G401.6 (cell line): Measurements from ENCODE around the gene KCNIP4.

ENCODE experiments used
- FAIRE-seq: peaks from 2 replicates; lab custom pipeline; 2012; peaks lifted over from hg19 to GRCh38; lab: Jason Lieb, UNC

Gene KCNIP4

DNA sequence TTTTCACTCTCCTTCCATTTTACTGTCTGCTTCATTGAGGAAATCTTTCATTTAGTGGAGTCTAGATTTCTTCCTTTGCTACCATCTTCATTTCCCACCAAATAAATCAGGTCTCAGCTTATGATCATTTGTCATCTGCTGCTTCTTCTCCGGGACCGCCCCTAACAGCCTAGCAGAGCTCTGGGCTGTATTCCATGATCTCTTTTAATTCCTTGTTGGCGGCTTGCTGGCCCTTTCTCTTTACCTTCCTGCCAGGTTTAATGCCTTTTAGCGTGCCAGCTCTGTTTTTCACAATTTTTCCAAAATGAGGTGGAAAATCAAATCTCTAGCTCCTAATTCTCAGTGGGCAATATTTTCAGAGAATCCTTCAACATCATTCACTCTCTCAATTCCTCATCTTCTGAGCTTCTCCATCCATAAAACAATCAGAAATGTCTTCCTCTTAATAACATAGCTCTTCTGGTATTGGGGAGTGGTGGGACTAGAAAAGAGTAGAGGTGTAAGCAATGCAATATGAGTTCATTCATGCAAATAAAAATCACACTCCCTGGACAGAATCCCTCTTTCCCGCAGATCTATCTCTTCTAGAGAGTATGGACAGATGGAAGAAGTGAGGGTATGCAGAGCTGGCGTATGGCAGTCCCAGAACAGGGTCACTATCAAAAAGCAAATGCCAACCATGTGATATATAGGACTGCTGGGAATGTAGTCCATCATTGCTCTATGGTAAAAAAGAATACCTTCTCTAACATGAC, 491.3 kb downstream of the KCNIP4 start:
- no peak for FAIRE-seq

DNA sequence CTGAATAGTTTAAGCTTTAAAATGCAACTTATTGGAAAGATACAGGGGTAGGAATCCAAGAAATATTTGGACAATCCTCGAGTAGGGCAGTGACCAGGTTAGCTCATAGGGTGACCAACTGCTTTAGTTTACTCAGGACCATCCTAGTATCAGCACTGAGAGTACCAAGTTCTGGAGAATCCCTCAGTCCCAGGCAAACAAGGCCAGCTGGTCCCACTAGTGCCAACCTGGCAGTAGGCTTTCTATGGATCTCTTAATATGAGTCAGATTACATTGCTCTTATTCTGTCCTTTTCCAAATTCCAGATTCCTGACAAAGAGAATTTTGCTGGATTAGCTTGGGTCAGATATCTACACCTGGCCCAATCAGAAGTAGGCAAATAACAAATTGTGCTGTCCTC, 493.7 kb downstream of the KCNIP4 start:
- FAIRE-seq = no peak

DNA sequence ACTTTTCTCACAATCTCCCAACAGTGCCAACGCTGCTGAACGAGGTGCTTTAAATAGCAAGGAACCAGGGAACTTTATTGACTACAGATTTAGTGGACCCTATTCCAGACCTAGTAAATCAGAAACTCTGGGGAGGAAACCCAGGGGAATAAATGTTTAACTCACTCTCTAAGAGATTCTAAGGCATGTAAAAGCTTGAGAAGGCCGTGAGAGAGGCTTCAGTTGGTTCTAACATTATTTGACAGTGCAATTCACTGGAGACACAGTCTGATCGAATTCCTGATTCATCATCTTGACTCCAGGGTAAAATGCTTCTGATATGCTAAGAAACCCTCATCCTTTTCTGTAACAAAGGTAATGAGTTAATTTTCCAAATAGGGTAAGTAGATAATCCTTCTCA, 494.4 kb downstream of the KCNIP4 start:
- FAIRE-seq = no peak

GRCh38 chr4:21452931-21453330, 495.6 kb downstream of the KCNIP4 start:
- no peak for FAIRE-seq

DNA sequence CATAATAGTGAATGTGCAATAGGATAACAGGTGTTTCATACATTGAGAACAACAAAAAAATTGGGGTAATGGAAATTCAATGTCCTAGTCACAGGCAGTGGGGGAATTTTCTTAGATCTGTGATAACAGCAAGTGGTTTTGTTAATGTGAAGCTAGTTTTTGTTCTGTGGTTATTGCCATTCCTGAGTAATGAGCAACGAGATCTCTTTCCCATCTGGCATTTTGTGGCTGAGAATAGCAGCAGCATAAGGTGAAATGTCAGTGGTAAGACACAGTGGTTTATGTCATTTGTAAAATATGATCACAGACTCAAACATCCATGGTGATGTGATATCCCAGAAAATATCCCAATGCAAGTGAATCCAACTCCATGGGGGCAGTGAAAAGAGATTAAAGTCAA, 497.5 kb downstream of the KCNIP4 start:
- no peak for FAIRE-seq

DNA sequence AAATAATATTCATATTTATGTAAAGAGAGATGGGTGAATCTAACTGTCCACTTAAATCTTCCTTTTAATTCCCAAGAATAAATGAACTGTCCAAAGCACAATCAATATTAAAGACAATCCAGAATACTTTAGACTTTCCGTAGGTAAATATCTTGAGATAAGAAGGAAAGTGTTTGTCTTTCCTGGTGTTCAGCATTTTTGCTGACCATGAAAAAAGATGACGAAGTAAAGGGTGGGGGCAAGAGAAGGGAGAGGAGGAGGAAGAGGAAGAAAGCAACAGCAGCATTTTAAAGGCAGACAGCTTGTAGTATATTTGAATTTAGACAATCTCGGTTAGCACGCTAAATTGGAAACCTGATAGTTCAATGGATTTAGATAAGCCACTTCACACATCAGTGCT, 498.2 kb downstream of the KCNIP4 start:
- no peak for FAIRE-seq

DNA sequence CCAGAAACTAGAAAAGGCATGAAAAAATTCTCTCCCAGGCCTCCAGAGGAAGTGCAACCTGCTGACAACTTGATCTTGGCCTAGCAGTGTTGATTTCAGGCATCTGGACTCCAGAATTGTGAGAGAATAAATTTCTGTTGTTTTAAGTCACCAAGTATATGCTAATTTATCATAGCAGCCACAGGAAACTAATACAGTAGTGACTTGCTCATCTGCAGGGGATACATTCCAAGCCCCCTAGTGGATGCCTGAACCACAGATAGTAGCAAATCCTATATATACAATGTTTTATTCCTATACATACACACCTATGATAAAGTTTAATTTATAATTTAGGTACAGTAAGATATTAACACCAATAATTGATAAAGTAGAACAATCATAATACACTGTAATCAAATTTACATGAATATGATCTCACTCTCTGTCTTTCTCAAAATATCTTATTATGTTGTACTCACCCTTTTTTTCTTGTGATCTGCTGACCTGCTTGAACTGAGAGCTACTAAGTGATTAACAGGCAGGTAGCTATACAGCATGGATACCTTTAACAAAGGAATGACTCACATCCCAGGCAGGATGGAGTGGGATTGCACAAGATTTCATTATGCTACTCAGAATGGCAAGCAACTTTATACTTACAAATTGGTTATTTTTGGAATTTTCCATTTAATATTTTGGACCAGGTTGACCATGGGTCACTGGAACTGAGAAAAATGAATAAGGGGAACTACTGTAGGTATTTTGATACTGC, 501.1 kb downstream of the KCNIP4 start:
- FAIRE-seq = no peak

- no peak for FAIRE-seq
These were observed 528.4 kb downstream of the KCNIP4 start for GRCh38 chr4:21420166-21420565.

DNA sequence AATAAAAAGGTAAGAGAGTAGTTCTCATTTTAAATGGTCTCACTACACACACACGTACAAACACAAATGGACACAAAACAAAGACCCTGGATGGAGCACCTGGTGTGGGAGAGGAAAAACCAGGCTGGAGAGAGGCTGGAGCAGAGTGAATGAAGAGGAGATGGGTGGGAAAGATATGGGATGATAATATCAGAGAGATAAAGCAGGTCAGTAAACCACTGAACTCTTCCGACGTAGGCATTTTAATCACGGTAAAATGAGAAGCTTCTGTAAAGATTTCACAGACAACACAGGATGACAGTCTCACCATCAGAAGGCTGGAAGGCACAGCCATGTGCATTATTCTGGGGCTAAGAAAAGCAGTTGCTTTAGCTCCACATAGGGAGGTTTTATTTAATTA, 532.8 kb downstream of the KCNIP4 start:
- no peak for FAIRE-seq

DNA sequence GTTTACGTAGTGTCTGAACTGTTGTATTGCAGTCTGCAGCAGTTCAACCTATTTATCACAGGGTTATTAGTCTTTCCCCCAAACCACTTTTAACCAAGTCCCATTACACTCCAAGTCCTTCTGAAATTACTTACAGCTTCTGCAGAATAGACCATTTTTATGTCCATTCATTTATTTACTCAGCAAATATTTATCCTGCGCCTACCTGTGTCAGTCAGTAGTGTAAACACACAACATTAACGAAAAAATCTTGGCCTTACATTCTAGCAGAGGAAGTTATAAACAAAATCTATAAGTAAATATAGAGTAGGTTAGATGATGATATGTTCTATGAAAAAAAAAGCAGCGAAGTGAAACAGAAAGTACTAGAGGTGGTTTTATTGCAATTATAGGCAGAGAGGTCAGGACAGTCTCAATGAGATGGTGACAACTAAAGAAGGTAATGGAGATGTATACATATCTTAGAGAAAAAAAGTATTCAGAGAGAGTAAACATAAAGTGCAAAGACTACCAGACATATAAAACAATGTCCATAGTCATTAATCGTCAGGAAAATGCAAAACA, 534.7 kb downstream of the KCNIP4 start:
- no peak for FAIRE-seq

DNA sequence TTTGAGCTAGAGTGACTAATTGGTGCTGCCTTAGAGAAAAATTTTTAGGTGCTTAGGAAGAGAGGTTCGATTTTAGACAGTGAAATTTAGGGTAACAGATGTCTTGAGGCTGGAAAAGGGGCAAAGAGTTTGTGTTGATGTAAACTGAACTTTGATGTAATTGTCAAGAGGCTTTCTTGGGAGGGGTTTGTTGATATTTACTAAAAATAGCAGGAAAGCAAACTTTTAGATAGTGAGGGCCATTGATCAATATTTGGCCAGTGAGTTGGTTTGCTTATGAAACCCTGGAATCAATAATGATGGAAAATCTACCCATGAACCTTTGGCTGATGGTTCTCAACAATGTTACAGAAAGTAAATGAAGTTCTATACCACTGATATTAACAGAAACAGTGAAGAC, 537.5 kb downstream of the KCNIP4 start:
- no peak for FAIRE-seq

DNA sequence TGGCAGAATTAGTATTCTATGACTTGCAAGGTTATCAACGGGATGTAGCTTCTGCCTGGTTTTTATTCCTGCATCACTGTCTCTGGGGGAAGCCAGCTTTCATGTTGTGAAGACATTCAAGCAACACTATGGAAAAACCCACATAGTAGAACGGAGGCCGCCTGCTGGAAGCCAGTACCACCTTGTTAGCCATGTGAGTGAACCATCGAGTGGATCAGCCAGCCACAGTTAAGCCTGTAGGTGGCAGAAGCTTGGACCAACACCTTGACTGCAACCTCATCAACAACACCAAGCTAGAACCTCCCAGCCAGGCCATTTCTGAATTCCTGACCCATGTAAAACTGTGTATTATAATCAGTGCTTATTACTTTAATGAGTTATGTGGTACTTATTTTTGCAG, 538.2 kb downstream of the KCNIP4 start:
- no peak for FAIRE-seq

DNA sequence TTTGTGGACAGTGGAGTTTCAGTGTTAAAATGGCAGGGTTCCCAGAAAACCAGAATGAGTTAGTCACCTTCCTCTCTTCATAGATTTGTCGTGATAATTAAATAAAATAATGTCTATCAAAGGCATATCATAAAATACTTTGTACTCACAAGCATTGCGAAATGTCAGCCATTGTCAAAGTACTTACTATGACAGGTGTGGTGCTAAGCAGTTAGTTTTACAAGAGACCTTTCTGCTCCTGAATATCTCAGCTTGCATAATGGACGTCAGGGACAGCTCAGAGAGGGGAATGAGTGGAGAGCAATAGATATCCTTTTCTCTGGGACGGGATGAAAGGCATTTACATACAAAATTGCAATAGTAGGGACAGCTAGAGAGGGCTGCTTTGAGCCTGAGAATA, 560.9 kb downstream of the KCNIP4 start:
- no peak for FAIRE-seq

DNA sequence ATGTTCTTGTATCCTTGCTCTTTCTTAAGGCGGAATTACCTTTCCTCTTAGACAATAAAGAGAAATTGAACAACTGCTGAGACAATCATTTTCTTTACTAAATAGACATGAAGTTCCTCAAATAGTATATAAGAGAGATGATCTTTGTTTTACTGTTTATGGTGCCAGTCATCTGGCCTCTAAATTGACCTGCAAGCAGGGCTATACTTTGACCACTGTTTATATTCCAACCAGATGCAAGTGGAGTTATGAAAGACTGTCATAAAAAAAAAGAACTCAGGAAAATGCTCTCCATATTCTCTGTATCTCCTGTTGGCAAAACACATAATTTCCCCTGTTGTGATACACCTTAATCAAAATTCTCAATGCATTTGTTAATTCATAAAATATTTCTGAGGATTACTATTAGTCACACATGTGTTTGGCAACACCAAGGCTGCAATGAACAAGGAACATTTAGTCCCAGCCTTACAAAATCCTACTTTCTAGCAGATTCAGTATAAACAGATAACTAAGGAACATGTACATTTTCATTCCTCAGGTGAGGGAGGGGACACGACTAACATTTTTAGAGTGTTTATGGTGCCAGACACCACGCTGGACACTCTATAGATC, 562.3 kb downstream of the KCNIP4 start:
- FAIRE-seq = no peak

- no peak for FAIRE-seq
These were observed 562.9 kb downstream of the KCNIP4 start for GRCh38 chr4:21385706-21386105.

DNA sequence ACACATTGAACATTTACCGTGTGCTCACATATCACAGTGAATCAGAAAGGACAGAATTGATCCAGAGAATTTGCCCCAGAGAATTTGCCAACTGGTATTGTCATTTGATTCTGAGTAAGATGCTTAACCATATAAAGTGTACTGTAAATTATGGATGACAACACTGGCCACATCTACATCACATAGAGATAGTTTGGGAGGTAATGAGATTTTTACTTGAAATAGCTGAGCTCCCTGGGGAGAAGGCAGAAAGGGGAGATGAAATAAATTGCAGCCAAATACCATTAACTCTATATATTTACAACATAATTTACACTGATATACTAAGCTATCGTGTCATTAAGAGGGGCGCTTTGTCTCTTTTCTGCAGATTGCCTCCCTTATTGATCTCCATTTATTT, 564.0 kb downstream of the KCNIP4 start:
- FAIRE-seq = no peak

DNA sequence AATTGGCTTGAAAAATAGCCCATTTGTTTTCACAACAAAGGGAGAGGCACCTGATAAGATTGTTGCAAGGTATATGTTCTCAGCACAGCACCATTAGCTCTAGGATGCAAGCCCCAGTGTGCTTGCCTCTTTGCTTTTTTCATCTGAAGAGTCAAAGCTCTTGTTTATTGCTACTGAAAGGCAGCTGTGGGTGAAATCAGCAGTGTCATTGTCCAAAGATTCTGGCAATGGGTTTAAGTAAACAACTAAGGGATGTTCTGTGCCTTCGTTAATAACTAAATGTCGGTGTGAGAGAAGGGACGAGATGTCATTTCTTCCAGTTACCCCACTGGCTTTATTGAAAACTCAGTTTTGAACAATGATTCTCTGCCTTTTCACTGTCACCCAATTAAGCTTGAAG, 567.7 kb downstream of the KCNIP4 start:
- no peak for FAIRE-seq

GRCh38 chr4:21377046-21377445, 571.5 kb downstream of the KCNIP4 start:
- no peak for FAIRE-seq

DNA sequence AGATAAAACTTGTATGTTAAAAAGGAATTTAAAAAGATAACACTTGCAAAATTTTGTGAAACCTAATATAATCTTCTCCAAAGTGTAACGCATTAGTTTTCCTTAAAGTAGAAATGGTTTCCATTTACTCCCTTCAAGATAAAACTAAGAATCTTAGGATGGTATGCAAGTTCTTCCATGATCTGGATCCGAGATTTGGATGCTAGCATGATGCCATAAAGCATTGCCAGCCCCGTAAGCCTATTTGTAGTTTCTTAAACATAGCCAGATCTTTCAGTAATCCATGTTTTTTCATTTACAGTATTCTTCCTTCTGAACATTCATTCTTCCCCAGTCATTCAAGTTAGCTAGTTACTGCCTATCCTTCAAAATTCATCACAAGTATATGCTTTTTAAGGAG, 572.4 kb downstream of the KCNIP4 start:
- no peak for FAIRE-seq

GRCh38 chr4:21374641-21375368, 573.8 kb downstream of the KCNIP4 start:
- no peak for FAIRE-seq

GRCh38 chr4:21367567-21367966, 581.0 kb downstream of the KCNIP4 start:
- no peak for FAIRE-seq

- no peak for FAIRE-seq
These were observed 581.7 kb downstream of the KCNIP4 start for GRCh38 chr4:21366840-21367239.

- FAIRE-seq = no peak
These were observed 582.3 kb downstream of the KCNIP4 start for GRCh38 chr4:21366312-21366711.
